ENCODE data around the gene ADAMTSL1. TPM values are rescaled to one million over a fixed set of nuclear protein-coding genes. Genes with fewer than 3 reads are reported as not detected.

Gene ADAMTSL1
- total and polyA plus RNA-seq, 2 donors (not counting 3 experiments of a cell fraction or from before 2014, with no cell fraction given): 15.0 to 18.4 TPM

- ChIA-PET POLR2A (no interaction called here), CTCF (interaction anchor here (0.7 kb wide), 1 partner anchor 14 kb away, joined by 3 read pairs; no protein-coding TSS in a partner anchor)
- Histone ChIP-seq H3K36me3 (ENCODE audit: control insufficient read depth in 2 of 2, extremely low read depth in 1 of 2, insufficient read depth in 2 of 2, low read length in 2 of 2) (no peaks in the 10 kb centered on the region), H3K9me3 (replicated peaks; ENCODE audit: control insufficient read depth, insufficient read depth, low read length) (no peaks in the 10 kb centered on the region), H3K27me3 (ENCODE audit: control insufficient read depth in 2 of 2, insufficient read depth in 2 of 2, low read length in 2 of 2) (no peaks in the 10 kb centered on the region), H3K27ac (ENCODE audit: insufficient read depth, low read depth, low read length) (no peak overlapping the region), H3K79me2 (ENCODE audit: control insufficient read depth, insufficient read depth, low read length) (no peaks in the 10 kb centered on the region), H3K9me1 (replicated peaks; ENCODE audit: control insufficient read depth, extremely low read depth, insufficient read depth, low read length) (no peaks in the 10 kb centered on the region), H2AFZ (ENCODE audit: low read depth, low read length) (no peak overlapping the region), H3K9ac (replicated peaks; ENCODE audit: extremely low read depth, insufficient read depth, low read length) (no peak overlapping the region), H3K4me3 (replicated peaks in 1 of 3; ENCODE audit: insufficient read depth in 1 of 3, low read depth in 1 of 3, low read length in 3 of 3) (no peak overlapping the region), H4K20me1 (replicated peaks; ENCODE audit: control insufficient read depth, extremely low read depth, insufficient read depth, low read length) (no peaks in the 10 kb centered on the region), H3K4me1 (ENCODE audit: control insufficient read depth, extremely low read depth, insufficient read depth, low read length) (no peaks in the 10 kb centered on the region), H3K4me2 (ENCODE audit: insufficient read depth, low read length) (no peak overlapping the region)
- FAIRE-seq: no peak
- no TSS peak for BruUV-seq (replicated peaks)
- dilution Hi-C loops (cut with MboI; ENCODE audit: extremely low pct_ligation_motif_present, low sequenced_read_pairs) (no loop called here), intact Hi-C loops (cut with micrococcal nuclease) (no loop called here)
- no peak for DNase-seq (ENCODE audit: low read depth, low spot score)
- TF ChIP-seq, protein P1, sequence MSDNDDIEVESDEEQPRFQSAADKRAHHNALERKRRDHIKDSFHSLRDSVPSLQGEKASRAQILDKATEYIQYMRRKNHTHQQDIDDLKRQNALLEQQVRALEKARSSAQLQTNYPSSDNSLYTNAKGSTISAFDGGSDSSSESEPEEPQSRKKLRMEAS (IDR thresholded peaks at IDR 0.05; ENCODE audit: insufficient read depth, insufficient read length): no peak
- TF ChIP-seq FOS (IDR thresholded peaks at IDR 0.05; ENCODE audit: borderline replicate concordance, insufficient read depth, low read length) (no peak), GATA2 (IDR thresholded peaks at IDR 0.05; ENCODE audit: insufficient read depth, insufficient read length, low read depth, low read length) (no peak), EZH2 (IDR thresholded peaks at IDR 0.05; ENCODE audit: borderline replicate concordance, low read depth, low read length, severe bottlenecking) (no peak), JUN (IDR thresholded peaks at IDR 0.05; ENCODE audit: borderline replicate concordance, insufficient read depth, insufficient read length, low read depth) (no peak), MYC (IDR thresholded peaks at IDR 0.05; ENCODE audit: low read depth, low read length) (no peak), POLR2A (IDR thresholded peaks at IDR 0.05; ENCODE audit: low read depth, low read length) (no peak), POLR2AphosphoS5 (IDR thresholded peaks at IDR 0.05; ENCODE audit: insufficient read depth, low read depth, low read length) (no peak)
- TF ChIP-seq, protein P2, sequence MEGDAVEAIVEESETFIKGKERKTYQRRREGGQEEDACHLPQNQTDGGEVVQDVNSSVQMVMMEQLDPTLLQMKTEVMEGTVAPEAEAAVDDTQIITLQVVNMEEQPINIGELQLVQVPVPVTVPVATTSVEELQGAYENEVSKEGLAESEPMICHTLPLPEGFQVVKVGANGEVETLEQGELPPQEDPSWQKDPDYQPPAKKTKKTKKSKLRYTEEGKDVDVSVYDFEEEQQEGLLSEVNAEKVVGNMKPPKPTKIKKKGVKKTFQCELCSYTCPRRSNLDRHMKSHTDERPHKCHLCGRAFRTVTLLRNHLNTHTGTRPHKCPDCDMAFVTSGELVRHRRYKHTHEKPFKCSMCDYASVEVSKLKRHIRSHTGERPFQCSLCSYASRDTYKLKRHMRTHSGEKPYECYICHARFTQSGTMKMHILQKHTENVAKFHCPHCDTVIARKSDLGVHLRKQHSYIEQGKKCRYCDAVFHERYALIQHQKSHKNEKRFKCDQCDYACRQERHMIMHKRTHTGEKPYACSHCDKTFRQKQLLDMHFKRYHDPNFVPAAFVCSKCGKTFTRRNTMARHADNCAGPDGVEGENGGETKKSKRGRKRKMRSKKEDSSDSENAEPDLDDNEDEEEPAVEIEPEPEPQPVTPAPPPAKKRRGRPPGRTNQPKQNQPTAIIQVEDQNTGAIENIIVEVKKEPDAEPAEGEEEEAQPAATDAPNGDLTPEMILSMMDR (IDR thresholded peaks at IDR 0.05; ENCODE audit: extremely low read depth in 1 of 2, insufficient read depth in 1 of 2, low read depth in 1 of 2, low read length in 2 of 2): no peak
Measured at GRCh38 chr9:18710065-18710464, 236.1 kb downstream of the ADAMTSL1 start.
